ENCODE measurements around the gene VWA5A. TPM values are rescaled to one million over a fixed set of nuclear protein-coding genes. Genes with fewer than 3 reads are reported as not detected.

VWA5A gene
- total RNA-seq, 4 donors from 2014 or later: 10.1 to 72.5 (median 37.2) TPM

DNA sequence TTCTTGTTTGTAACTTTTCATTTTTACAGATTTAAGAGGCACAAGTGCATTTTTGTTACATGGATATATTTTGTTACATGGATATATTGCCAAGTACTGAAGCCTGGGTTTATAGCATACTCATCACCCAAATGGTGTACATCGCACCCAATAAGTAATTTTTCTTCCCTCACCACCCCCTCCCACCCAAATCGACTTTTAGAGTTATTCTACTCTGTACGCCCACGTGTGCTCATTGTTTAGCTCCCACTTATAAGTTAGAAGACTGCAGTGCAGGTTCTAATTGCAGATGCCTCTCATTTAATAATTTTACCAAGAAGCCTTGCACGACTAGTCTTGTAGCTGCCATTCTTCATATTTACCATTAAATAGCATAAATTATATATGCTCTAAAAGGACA is 20.5 kb upstream of the VWA5A start:
- no peak overlapping the region for H3K4me3 ChIP-seq
- no peaks in the 10 kb centered on the region for H3K9me3 ChIP-seq
- no peak for TF ChIP-seq EP300 (IDR thresholded peaks at IDR 0.05; ENCODE audit: low read depth)
- TF ChIP-seq, protein P1, sequence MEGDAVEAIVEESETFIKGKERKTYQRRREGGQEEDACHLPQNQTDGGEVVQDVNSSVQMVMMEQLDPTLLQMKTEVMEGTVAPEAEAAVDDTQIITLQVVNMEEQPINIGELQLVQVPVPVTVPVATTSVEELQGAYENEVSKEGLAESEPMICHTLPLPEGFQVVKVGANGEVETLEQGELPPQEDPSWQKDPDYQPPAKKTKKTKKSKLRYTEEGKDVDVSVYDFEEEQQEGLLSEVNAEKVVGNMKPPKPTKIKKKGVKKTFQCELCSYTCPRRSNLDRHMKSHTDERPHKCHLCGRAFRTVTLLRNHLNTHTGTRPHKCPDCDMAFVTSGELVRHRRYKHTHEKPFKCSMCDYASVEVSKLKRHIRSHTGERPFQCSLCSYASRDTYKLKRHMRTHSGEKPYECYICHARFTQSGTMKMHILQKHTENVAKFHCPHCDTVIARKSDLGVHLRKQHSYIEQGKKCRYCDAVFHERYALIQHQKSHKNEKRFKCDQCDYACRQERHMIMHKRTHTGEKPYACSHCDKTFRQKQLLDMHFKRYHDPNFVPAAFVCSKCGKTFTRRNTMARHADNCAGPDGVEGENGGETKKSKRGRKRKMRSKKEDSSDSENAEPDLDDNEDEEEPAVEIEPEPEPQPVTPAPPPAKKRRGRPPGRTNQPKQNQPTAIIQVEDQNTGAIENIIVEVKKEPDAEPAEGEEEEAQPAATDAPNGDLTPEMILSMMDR (IDR thresholded peaks at IDR 0.05): no peak
- no peak for TF ChIP-seq POLR2AphosphoS5 (IDR thresholded peaks at IDR 0.05)
- TF ChIP-seq POLR2A (IDR thresholded peaks at IDR 0.05): no peak
- H3K4me1 ChIP-seq: no peaks in the 10 kb centered on the region
- no peaks in the 10 kb centered on the region for H3K36me3 ChIP-seq
- intact Hi-C loops (cut with DNase I; ENCODE audit: low total_unique reads) (no loop called here), in situ Hi-C loops (cut with MboI; ENCODE audit: low pct_ligation_motif_present in 1 of 4, low pct_unique_long_range_greater_than_20kb in 1 of 4, low sequenced_read_pairs in 3 of 4) (no loop called here)
- H3K27ac ChIP-seq: no peak overlapping the region
- 67 to 80% methylated on average over 5 of the region's 5 CpGs for whole genome bisulfite sequencing, 2 donors (ENCODE audit: low coverage in 1 of 2)
- no peak for DNase-seq
- no peaks in the 10 kb centered on the region for H3K27me3 ChIP-seq

DNA sequence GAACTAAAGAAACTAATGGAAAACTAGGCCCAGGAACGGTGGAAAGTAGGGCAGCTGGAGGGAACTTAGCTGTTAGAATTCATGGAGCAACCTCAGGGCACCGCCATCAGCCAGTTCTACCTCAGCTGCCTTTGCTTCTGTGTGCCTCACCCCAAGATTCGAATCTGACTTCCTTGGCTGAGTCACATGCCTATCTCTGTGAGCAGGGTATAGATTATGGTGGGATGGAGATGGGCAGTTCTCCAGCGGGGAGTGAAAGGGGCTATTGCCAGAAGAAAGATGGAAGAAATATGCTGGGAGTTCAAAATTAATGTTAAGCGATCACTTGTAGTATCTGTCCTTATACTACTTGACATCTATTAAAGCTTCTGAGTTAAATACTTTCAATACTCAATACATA is 18.9 kb upstream of the VWA5A start:
- intact Hi-C loops (cut with DNase I; ENCODE audit: low total_unique reads) (no loop called here), in situ Hi-C loops (cut with MboI; ENCODE audit: low pct_ligation_motif_present in 1 of 4, low pct_unique_long_range_greater_than_20kb in 1 of 4, low sequenced_read_pairs in 3 of 4) (no loop called here)
- no peak overlapping the region for H3K27ac ChIP-seq
- WGBS, 2 donors (ENCODE audit: low coverage in 1 of 2): 80 to 83% methylated on average over 2 to 5 of the region's 5 CpGs
- no peak overlapping the region for H3K4me3 ChIP-seq
- TF ChIP-seq POLR2AphosphoS5 (IDR thresholded peaks at IDR 0.05) (no peak), EP300 (IDR thresholded peaks at IDR 0.05; ENCODE audit: low read depth) (no peak), POLR2A (IDR thresholded peaks at IDR 0.05) (no peak)
- TF ChIP-seq, protein P1 (IDR thresholded peaks at IDR 0.05): no peak
- H3K4me1 ChIP-seq: no peaks in the 10 kb centered on the region
- H3K36me3 ChIP-seq: no peaks in the 10 kb centered on the region
- DNase-seq: no peak
- H3K27me3 ChIP-seq: no peaks in the 10 kb centered on the region
- no peaks in the 10 kb centered on the region for H3K9me3 ChIP-seq

- intact Hi-C loops (cut with DNase I; ENCODE audit: low total_unique reads): no loop called here
These were observed 17.1 kb upstream of the VWA5A start for GRCh38 chr11:124098141-124098540.

GRCh38 chr11:124101737-124102136 is 13.5 kb upstream of the VWA5A start:
- intact Hi-C loops (cut with DNase I; ENCODE audit: low total_unique reads): no loop called here

More at GRCh38 chr11:124098141-124098540, 17.1 kb upstream of the VWA5A start:
- TF ChIP-seq, protein P1 (IDR thresholded peaks at IDR 0.05): no peak
- TF ChIP-seq POLR2A (IDR thresholded peaks at IDR 0.05) (no peak), POLR2AphosphoS5 (IDR thresholded peaks at IDR 0.05) (no peak), EP300 (IDR thresholded peaks at IDR 0.05; ENCODE audit: low read depth) (no peak)
- DNase-seq: no peak
- Histone ChIP-seq H3K36me3 (no peaks in the 10 kb centered on the region), H3K27ac (no peak overlapping the region), H3K4me3 (no peak overlapping the region), H3K4me1 (no peaks in the 10 kb centered on the region), H3K9me3 (no peaks in the 10 kb centered on the region), H3K27me3 (no peaks in the 10 kb centered on the region)
- in situ Hi-C loops (cut with MboI; ENCODE audit: low pct_ligation_motif_present in 1 of 4, low pct_unique_long_range_greater_than_20kb in 1 of 4, low sequenced_read_pairs in 3 of 4): no loop called here
- WGBS, 2 donors (ENCODE audit: low coverage in 1 of 2): 70 to 100% methylated on average over 1 to 2 of the region's 2 CpGs

GRCh38 chr11:124108156-124108555 is 7.1 kb upstream of the VWA5A start:
- 4 to 14% methylated on average over 1 of the region's 1 CpG for whole genome bisulfite sequencing, 2 donors (ENCODE audit: low coverage in 1 of 2)
- Histone ChIP-seq H3K9me3 (no peaks in the 10 kb centered on the region), H3K36me3 (no peaks in the 10 kb centered on the region), H3K27me3 (no peaks in the 10 kb centered on the region), H3K4me3 (no peak overlapping the region), H3K4me1 (no peaks in the 10 kb centered on the region), H3K27ac (no peak overlapping the region)
- intact Hi-C loops (cut with DNase I; ENCODE audit: low total_unique reads) (no loop called here), in situ Hi-C loops (cut with MboI; ENCODE audit: low pct_ligation_motif_present in 1 of 4, low pct_unique_long_range_greater_than_20kb in 1 of 4, low sequenced_read_pairs in 3 of 4) (no loop called here)
- peak; percentile 31 for DNase-seq
- TF ChIP-seq POLR2AphosphoS5 (IDR thresholded peaks at IDR 0.05) (no peak), POLR2A (IDR thresholded peaks at IDR 0.05) (no peak), EP300 (IDR thresholded peaks at IDR 0.05; ENCODE audit: low read depth) (no peak)
- TF ChIP-seq, protein P1 (IDR thresholded peaks at IDR 0.05): peak in 4 of 5 experiments; percentile 25 to 49 (median 38)

More at GRCh38 chr11:124101737-124102136, 13.5 kb upstream of the VWA5A start:
- WGBS, 2 donors (ENCODE audit: low coverage in 1 of 2): 44 to 52% methylated on average over 1 of the region's 1 CpG
- no peaks in the 10 kb centered on the region for H3K4me1 ChIP-seq
- TF ChIP-seq EP300 (IDR thresholded peaks at IDR 0.05; ENCODE audit: low read depth) (no peak), POLR2AphosphoS5 (IDR thresholded peaks at IDR 0.05) (no peak), POLR2A (IDR thresholded peaks at IDR 0.05) (no peak)
- no peak overlapping the region for H3K27ac ChIP-seq
- no peak overlapping the region for H3K4me3 ChIP-seq
- in situ Hi-C loops (cut with MboI; ENCODE audit: low pct_ligation_motif_present in 1 of 4, low pct_unique_long_range_greater_than_20kb in 1 of 4, low sequenced_read_pairs in 3 of 4): no loop called here
- no peak for DNase-seq
- H3K36me3 ChIP-seq: no peaks in the 10 kb centered on the region
- H3K27me3 ChIP-seq: no peaks in the 10 kb centered on the region
- H3K9me3 ChIP-seq: no peaks in the 10 kb centered on the region
